Medulla oblongata (tissue), 1 donor: ENCODE measurements around the gene COL11A1.
A peak's percentile ranks its signal among the peaks of the same experiment; 100 is the strongest.

Experiments used
- DNase-seq: peaks from one replicate; pipeline ENCODE4 v3.0.0-alpha.2; 2015; ENCODE audit errors: extremely low spot score

Gene COL11A1

GRCh38 chr1:102901996-102902395 is 206.3 kb downstream of the COL11A1 start:
- DNase-seq: no peak

DNA sequence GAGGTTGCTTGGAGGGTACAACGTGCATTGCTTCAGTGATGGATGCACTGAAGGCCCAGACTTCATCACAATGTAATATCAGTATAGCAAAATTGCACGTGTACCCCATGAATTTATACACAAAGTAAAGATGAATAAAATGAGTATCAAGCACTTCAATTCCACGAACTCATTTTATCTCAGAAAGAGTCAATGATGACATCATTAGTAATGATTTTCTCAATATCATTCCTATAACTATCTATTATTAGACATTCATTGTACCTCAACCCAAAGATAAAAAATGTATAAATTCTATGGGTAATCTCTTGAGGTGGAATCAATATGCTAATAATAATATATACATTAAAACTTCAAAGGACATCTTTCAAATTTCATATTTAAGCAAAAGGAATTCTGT is 208.4 kb downstream of the COL11A1 start:
- no peak for DNase-seq

- no peak for DNase-seq
Observed at GRCh38 chr1:102897557-102897956, 210.8 kb downstream of the COL11A1 start.

DNA sequence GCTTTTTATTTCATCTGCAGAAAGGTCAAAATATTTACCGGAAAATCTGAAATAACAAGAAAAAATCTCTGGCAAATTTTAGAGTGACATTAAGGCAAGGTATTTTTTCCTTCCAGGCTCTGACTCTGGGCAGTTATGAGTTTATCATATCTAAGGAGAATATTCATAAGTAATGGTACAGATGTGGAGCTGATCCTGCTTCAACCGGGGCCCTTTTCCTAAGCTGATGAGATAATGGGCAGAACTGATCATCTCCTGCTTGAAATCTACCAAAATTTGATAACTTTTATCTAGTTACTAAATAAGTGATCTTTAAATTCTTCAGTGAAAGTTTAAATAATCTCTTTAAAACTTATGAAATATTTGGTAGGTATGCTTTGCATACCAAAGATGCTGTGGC is 211.6 kb downstream of the COL11A1 start:
- DNase-seq: no peak

GRCh38 chr1:102896286-102896685 is 212.0 kb downstream of the COL11A1 start:
- DNase-seq: no peak

GRCh38 chr1:102891868-102892625 is 216.3 kb downstream of the COL11A1 start:
- DNase-seq: no peak

- DNase-seq: no peak
Observed at GRCh38 chr1:102886638-102887037, 221.7 kb downstream of the COL11A1 start.

- DNase-seq: no peak
Observed at GRCh38 chr1:102884238-102884637, 224.1 kb downstream of the COL11A1 start.

GRCh38 chr1:102879439-102879993 is 228.8 kb downstream of the COL11A1 start:
- no peak for DNase-seq

- no peak for DNase-seq
Observed at GRCh38 chr1:102875756-102876155, 232.6 kb downstream of the COL11A1 start.

DNA sequence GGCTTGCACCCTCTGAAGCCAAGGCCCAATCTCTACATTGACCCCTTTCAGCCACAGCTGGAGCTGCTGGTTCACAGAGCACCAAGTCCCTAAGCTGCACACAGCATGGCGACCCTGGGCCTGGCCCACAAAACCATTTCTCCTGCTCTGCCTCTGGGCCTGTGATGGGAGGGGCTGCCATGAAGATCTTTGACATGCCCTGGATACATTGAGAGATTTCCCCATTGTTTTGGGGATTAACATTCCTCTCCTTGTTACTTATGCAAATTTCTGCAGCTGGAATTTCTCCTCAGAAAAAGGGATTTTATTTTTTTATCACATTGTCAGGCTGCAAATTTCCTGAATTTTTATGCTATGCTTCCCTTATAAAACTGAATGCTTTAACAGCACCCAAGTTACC is 235.8 kb downstream of the COL11A1 start:
- DNase-seq: no peak

GRCh38 chr1:102872097-102872496 is 236.2 kb downstream of the COL11A1 start:
- DNase-seq: no peak

GRCh38 chr1:102863704-102864103 is 244.6 kb downstream of the COL11A1 start:
- DNase-seq: no peak

DNA sequence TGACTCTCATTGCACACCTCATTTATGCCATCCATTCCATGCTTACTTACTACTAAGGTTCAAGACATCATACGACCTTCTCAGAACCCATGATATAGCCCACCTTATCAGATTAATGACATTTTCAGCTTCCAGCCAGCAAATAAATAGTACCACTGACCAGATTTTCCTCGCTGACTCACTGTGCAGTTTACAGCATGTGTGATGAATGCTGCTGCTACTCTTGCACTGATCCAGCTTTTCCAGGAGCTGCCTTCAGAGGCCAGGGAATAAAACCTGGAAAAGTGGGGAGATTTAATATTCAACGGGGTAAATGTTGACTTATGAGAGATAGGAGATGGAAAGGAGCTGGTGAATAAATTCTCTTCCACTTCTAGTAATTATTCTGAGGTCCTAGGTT is 247.1 kb downstream of the COL11A1 start:
- DNase-seq: no peak

GRCh38 chr1:102858695-102859094 is 249.6 kb downstream of the COL11A1 start:
- DNase-seq: no peak

- no peak for DNase-seq
Observed at GRCh38 chr1:102857251-102857650, 251.1 kb downstream of the COL11A1 start.

- no peak for DNase-seq
Observed at GRCh38 chr1:102853701-102854187, 254.6 kb downstream of the COL11A1 start.

DNA sequence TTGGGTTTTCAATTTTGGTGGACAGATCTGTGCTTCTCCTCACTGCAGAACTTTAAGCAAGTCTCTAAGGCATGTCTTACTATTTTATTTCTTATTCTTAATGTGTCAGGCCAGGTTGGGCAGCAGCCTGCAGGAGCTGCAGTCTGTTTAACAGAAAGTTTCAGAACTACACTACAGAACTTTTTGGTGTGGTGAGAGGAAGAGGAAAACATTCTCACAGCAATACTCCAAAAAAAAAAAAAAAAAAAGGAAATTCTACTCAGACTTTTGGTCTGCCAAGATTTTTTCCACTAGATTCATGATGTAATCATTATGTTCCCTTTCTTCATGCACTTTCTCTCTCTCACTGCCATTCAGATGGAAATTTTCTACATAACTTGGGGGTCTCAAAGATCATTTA is 255.2 kb downstream of the COL11A1 start:
- no peak for DNase-seq

DNA sequence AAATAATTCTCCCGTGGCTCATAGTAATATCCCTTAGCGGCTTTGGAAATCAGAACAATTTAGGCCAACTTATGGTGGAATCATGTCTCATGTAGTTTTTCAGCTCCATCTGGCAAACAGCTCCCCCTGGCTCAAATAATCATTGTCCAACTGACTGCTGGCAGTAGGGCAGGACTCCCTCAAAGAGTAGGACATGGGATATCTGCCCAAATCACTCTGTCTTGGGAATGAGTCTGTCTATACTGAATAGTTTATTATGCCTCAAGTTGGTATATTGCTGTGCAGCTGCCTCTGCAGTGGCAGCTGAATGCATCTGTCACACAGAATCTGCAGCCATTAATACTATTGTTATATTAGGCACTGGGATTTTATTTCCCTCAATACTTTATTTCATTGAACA is 255.7 kb downstream of the COL11A1 start:
- DNase-seq: peak; percentile 13

DNA sequence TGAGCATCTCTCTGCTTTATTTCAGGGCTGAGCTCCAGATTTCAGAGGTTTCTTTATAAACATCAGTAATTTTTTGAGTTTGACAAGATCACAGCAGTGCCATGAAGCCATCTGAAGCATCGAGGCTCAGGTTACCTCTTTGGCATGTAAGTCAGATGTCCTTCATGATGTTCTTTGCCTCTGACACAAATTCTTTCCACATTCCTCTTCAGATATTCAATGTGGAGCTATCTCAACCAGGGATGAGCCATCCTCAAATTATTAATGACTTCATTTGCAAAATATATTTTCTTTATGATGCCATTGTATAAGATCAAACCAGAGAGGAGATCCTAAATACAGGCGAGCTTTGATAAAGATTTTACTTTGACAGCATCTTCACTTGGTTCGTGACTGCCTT is 256.7 kb downstream of the COL11A1 start:
- no peak for DNase-seq

DNA sequence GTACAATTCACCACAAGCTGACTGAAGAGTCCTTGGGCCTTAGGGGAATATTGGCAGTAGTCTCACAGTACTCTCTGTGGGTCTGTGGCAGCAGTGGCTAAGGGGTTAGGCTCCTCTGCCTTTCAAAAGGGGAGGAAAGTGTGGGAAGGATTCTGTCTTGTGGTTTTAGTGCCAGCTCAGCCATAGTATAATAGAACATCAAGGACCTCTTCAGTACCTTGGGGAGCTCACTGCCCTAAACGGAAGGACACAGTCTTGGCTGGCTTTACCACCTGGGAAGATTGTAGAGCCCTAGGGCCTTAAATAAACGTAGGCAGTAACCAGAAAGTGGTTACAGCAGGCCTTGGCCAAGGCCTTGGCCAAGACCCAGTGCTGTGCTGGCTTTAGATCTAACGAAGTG is 265.7 kb downstream of the COL11A1 start:
- DNase-seq: no peak

GRCh38 chr1:102840741-102841140 is 267.6 kb downstream of the COL11A1 start:
- no peak for DNase-seq

DNA sequence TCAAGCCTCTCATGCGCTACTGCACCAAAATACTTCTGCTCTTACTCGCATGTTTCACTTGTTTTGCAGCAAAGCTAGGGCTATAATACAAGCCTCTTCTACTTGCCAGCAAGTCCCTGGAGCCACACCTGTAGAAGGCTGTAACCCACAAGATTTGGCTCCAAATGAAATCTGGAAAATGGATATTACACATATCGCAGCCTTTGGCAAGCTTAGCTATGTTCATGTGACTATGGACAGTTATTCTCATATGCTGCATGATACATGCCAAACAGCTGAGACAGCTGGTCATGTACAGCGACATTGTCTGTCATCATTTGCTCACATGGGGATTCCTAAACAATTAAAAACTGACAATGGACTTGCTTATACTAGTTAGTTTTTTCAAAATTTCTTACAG is 270.3 kb downstream of the COL11A1 start:
- no peak for DNase-seq

DNA sequence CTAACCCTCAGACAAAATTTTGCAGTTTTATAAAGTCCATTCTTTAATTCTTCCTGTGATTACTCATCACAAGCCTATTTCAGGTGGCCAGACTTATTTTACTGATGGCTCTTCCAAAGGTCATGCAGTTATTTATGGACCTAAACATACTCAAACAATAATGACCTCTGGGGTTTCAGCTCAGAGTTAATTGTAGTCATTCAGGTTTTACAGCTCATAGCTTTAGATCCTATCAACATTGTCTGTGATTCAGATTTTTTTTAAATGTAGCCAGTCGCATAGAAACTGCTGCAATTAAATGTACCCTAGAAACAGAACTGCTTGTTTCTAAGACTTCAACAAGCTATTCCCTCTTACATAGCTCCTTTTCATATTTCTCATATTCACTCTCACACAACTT is 270.8 kb downstream of the COL11A1 start:
- no peak for DNase-seq
